Activated CD8-positive, alpha-beta memory T cell treated with anti-CD3 and anti-CD28 coated beads, Interleukin-2, amount 50 U/mL, for 1 hour (primary cell): Measurements from ENCODE around the gene CELSR1.
"Not testable (repeated sequence)": the region's sequence is repeated elsewhere in the genome, so short reads cannot be mapped to it uniquely, and the experiment has no call there.

Source experiments
- DNase-seq: peaks from one replicate; pipeline ENCODE4 v3.0.0-alpha.2; 2020; ENCODE audit errors: extremely low read depth

The CELSR1 gene

GRCh38 chr22:46534901-46535630 lies 2.4 kb downstream of the CELSR1 start:
- no peak for DNase-seq

- DNase-seq, result no peak
These were observed 3.1 kb downstream of the CELSR1 start for GRCh38 chr22:46534177-46534776.

DNA sequence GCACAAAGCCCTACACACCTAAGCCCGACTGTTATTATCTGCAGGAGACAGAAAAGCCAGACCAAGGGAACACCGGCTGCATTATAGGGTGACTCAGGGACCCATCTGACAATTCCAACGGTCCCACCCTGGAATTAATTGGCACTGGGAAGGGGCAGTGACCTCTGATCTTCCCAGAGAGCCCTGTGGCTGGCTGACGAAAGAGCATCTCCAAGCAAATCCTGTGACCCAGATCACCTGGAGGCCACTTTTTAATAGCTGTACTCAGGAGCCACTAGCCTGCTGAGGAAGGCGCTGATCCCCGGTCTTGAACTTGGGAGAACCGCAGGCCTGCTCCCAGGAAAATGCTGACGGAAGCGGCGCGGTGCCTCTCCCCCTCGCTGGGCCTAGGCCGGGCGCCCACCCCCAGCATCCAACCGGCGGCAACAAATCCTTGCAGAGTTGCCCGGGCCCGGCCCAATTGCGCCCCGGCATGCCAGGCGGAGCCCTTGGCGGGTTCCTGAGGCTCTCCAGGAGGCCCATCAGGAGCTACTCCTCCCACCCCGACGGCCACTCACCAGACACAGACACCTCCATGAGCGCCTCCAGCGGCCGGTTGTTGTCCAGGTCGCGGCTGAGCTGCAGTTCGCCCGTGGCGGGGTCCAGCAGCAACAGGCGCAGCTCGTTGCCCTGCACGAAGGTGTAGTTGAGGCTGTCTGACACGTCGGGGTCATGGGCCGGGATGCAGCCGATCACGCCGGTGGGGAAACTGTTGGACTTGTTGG lies 4.2 kb downstream of the CELSR1 start:
- DNase-seq, result no peak

GRCh38 chr22:46532416-46532815 lies 5.0 kb downstream of the CELSR1 start:
- no peak for DNase-seq

DNA sequence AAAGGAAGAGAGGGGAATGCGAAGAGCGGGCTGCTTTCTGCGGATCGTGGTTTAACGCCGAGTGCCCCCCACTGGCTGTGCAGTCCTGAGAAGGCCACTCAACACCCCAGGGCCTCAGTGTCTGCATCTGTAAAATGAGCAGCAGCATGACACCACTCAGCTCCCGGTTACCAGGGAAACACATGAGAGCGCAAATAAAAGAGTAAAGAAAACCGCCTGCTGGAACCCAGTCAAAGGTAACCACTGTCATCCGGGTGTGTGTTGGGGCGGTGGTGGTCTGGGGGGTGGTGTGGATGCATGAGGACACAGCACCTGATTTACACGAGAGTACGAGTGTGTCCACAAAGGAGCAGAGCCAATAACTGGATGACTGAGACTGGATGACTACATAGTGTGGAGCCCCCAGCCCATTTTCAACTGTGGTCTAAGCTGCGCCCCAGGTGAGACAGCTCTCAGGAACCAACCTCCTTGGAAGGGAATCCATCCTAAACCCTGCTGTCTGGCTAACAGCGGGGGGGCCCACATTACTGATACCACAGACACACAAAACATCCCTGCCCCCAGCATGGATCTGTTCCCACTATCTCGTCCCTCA lies 5.7 kb downstream of the CELSR1 start:
- DNase-seq, result no peak

DNA sequence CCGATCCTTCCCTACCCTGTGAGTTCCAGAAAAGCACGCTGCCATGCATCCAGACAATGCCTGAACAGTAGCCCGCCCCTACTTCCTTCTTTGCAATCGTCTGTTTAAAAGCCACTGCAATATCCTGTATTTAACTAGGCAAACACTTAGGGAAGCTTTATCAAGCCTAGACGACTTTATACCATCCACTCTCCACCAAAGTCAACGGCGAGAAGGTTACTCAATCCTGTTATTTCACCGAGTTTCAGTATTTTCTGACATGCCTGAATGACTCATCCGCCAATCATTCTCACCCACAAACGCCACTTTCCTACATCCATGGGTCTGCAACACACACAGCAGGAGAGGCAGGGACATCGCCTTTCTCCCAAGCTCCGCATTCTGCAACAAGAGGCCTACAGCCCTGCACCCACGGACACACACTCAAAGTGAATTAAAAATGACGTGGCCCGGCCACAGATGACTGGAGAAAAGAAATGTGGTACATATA lies 9.3 kb downstream of the CELSR1 start:
- no peak for DNase-seq

DNA sequence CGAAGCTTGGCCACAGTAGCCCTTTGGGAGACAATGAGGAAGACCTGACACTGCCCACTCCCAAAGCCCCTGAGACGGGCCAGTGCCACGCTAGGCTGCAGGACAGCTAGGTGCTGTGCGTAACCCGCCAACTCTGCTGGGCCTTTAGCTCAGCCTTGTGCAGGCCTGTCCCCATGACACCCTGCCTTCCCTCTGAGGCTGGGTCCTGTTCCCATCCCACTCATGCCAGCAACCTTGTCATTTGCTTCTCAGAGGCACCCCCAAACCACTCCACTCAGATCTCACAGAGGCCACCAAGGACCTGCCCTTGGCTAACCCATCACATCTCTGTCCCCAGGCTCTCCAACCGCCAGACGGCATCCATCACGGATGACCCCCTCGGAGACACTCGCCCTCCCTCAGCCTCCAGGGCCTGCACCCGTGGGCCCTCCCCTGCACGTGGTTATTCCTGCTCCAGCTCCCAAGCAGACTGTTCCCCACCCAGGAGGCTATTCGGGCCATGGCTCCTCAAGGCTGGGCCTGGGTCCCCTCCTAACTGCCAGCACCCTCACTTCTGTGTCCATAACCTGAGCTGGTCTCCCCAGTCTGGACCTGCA lies 11.1 kb downstream of the CELSR1 start:
- no peak for DNase-seq

DNA sequence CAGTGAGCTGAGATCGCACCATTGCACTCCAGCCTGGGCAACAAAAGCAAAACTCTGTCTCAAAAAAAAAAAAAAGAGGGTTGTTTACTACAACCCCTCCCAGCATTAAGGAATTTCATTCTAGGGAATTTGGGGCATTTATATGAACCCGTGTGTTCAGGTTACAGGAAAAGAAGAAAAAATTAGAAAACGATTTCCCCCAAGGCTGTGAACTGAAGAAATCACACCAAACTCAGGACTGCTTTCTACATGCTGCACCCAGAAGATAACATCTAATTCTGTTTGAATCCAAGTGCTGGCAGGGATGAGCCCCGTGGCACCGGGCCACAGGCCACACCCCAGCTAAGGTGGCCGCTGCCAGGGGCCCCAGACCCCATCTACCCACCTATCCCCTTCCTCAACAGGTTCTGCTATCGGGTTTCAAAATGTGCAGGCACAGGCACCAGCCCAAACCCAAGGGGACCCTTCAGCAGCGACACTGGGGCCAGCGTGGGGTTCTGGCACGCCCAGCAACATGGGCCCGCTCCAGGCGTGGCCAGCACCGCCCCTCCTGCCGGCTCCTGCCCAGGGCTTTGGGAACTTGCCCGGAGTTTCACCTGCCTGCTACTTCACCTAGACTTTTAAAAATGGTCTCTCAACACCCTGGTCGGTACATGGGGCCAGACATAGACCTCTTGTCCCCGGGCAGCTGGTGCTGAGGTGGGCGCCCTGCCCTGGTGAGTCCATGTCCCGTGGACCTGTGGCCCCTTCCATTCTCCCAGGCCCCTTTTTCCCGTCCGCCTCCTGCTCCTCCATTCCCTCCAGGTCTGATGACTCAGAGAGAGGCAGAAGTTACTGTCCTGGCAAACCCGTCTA lies 11.8 kb downstream of the CELSR1 start:
- DNase-seq, result no peak

DNA sequence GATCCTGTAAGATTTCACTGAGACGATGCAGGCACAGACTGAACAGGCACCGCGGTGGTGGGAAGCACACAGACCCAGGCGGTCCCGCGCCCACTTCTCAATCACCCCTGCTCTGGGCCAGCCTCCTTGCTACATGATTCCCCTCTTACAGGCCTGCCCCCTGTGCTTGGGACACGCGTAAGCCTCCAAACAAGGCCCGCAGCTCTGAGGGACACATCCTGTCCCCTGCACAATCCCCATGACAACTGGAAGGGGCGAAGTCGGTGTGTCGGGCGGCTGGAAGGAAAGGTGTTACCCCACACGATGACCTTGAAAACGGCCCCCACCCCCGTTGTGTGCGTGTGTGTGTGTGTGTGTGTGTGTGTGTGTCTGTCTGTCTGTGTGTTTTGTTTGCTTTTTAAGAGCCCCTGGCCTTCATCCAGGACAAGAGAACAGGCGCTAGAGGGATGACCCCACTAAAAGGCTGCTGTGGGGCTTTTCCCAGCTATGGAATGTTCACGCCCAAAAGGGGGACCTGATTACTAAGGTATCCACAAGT lies 13.1 kb downstream of the CELSR1 start:
- DNase-seq, result no peak

DNA sequence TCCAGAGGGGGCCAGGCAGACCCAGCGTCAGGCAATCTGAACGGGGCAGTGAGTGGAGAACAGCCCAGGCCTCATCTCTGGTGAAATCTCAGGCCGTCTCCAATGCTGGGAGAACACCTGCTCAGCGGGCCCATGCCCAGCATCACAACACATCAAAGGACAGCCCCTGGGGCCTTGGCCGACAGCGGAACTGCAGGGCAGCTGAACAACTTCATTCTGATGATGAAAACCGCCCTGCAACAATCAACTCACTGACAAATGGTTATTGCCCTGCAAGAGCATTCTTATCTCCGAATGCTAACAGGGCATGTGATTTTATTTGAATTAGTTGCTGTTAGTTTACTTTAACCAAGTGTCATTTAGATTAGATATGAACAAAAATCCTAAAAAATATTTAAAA lies 14.6 kb downstream of the CELSR1 start:
- DNase-seq, result no peak

DNA sequence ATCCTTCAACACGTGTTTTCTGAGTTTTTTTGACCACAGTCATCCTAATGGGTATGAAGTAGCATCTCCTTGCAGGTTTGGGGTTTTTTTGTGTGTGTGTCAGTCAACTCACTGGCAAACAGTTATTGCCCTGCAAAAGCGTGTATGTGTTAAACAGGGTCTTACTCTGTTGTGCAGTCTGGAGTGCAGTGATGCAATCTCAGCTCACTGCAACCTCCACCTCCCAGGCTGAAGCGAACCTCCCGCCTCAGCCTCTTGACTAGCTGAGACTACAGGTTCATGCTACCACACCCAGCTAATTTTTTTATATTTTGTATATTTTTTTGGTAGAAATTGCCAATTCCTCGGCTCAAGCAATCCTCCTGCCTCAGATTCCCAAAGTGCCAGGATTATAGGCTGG lies 15.4 kb downstream of the CELSR1 start:
- no peak for DNase-seq

- no peak for DNase-seq
These were observed 16.5 kb downstream of the CELSR1 start for GRCh38 chr22:46520880-46521279.

DNA sequence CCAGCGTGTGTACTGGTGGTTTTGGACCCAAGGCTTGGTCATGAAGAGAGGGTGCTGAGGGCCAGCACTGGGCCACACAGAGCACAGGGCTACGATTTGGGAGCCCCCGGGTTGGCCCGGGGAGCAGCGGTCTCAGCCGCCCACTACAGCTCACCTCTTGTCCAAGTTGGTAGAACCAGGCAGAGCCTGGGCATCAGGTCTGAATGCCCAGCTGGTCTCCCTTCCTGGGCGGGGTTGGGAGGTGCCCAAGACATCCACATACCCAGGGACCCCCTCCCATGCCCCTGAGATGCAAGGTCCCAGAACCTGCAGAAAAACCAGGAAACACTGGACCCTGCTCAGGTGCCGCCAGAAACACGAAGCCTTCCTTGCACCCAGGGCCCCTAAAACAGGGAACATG lies 18.0 kb downstream of the CELSR1 start:
- DNase-seq, result no peak

- DNase-seq, result no peak
These were observed 18.7 kb downstream of the CELSR1 start for GRCh38 chr22:46518542-46519325.

- DNase-seq, result no peak
These were observed 19.4 kb downstream of the CELSR1 start for GRCh38 chr22:46518038-46518437.

DNA sequence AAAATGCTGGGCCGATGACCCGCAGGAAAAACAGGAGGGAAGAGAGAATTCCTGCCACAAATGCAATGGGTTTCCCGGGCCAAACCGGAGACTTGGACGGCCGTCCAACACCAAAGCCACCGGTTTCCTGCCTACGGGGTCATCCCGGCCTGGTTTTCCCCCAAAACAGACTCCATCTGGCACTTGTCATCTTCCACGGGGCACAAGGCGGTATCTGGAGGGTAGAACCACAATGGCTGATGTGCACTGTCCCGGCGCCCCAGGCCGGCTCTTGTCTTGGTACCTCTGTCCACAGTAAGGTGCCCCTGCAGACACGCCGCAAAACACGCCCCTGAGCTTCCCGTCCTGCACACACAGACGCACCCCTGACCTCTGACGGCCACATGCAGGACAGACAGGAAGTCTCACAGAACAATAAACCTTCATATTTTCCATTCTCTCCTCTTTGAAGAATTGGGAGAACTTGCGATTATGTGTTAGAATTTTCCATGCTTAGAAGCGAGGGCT lies 20.1 kb downstream of the CELSR1 start:
- DNase-seq, result no peak

GRCh38 chr22:46516638-46517037 lies 20.8 kb downstream of the CELSR1 start:
- no peak for DNase-seq

DNA sequence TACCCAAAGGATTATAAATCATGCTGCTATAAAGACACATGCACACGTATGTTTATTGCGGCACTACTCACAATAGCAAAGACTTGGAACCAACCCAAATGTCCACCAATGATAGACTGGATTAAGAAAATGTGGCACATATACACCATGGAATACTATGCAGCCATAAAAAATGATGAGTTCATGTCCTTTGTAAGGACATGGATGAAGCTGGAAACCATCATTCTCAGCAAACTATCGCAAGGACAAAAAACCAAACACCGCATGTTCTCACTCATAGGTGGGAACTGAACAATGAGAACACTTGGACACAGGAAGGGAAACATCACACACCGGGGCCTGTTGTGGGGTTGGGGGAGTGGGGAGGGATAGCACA lies 21.3 kb downstream of the CELSR1 start:
- not testable (repeated sequence) for DNase-seq

DNA sequence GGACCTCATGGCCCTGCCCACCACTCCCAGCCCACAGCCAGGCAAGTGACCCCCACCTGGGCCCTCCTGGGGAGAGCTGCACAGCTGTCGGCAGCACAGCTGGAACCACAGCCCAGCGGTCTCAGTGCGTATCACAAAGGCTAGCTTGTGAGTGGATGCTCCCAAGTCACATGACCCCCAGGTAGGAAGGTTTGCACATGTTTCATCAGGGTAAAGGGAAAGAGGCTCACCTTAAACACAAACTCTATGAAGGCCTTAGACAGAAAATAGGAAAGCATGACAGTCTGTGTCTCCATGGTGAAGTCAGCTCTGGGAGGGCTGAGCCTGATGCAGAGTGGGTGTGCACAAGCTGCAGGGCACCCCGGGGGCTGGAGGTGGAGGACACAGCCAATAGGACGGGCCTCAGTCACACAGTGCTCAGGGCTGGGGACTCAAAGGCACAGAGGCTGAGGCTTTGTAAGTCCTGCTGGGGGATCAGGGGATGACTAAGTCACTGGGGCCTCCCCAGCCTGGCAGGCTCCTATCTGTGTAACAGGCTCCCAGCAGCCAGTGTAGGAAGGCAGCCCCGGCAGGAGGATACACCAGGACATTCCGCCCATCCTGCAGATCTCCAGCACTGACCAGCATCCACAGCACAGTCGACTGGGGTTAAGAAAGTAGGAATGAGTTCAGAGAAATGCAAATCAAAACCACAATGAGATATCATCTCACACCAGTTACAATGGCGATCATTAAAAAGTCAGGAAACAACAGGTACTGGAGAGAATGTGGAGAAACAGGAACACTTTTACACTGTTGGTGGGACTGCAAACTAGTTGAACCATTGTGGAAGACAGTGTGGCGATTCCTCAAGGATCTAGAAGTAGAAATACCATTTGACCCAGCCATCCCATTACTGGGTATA lies 22.0 kb downstream of the CELSR1 start:
- no peak for DNase-seq
